HL-60 (cell line): Measurements from ENCODE around the gene TMEM130.

ENCODE experiments used
- CTCF ChIP-seq: IDR thresholded peaks from one replicate; pipeline ENCODE4 v1.5.1; 2011; ENCODE audit warnings: low read length, control low read depth, inconsistent platforms; ENCODE audit not compliant: insufficient read depth
- POLR2AphosphoS5 ChIP-seq: IDR thresholded peaks from 2 replicates; pipeline ENCODE4 v1.6.1; 2012; ENCODE audit warnings: low read depth

GRCh38 chr7:98908585-98908984, 38.8 kb upstream of the TMEM130 start:
- TF ChIP-seq CTCF = no peak
- TF ChIP-seq POLR2AphosphoS5 = no peak
